ENCODE data around the gene ANXA9.

The ANXA9 gene

DNA sequence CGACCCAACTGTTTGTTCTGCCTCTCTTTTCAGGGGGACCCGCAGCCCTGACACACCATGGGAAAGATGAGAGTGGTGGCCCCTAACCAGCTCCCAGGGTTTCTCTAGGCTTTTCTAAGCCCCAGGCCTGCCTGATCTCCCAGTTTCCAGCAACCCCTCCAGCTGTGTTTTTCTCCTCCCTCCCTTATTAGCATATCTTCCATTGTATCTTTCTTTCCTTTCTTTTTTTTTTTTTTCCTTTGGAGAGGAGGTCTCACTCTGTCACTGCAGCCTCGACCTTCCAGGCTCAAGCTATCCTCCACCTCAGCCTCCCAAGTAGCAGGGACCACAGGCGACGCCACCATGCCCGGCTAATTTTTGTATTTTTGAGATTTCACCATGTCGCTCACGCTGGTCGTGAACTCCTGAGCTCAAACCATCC, 5.7 kb upstream of the ANXA9 start:
- no peak for DNase-seq

DNA sequence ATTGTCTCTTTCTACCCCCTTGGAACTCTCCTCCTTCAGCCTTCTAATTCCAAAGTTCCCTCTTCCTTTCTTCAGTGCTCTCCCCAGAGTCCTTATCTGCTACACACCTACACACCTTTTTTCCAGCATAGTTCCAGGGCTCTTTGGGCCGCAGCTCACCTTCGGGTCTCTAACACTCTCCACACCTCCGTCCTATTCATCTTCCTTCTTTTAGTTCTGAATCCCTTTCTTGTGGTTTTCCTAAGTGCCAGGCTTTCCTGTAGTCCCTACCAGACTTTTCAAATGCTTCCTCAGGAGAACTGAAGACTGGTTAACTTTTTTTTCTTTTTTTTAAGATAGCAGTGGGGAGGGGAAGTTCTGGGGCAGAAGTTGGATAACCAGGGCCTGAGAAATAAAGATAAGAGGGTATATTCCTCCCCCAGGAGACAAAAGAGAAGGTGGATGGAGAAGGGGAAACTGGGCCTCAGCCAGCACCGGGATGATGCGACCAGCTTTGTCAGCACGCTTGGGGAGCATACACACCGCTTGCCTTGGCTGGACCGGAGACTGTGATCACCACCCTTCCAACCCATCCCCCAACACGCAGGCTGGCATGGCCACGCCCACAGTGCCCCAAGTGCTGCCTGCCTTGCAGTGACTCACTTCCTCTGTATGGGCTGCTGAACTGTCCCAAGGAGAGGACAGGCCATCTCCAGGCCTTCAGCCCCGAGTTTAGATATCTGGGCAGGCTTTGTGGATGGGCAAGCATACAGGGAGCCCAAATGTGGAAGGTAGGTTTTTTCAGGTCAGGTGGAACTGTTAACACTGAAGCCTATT, 5.0 kb upstream of the ANXA9 start:
- DNase-seq, result no peak

DNA sequence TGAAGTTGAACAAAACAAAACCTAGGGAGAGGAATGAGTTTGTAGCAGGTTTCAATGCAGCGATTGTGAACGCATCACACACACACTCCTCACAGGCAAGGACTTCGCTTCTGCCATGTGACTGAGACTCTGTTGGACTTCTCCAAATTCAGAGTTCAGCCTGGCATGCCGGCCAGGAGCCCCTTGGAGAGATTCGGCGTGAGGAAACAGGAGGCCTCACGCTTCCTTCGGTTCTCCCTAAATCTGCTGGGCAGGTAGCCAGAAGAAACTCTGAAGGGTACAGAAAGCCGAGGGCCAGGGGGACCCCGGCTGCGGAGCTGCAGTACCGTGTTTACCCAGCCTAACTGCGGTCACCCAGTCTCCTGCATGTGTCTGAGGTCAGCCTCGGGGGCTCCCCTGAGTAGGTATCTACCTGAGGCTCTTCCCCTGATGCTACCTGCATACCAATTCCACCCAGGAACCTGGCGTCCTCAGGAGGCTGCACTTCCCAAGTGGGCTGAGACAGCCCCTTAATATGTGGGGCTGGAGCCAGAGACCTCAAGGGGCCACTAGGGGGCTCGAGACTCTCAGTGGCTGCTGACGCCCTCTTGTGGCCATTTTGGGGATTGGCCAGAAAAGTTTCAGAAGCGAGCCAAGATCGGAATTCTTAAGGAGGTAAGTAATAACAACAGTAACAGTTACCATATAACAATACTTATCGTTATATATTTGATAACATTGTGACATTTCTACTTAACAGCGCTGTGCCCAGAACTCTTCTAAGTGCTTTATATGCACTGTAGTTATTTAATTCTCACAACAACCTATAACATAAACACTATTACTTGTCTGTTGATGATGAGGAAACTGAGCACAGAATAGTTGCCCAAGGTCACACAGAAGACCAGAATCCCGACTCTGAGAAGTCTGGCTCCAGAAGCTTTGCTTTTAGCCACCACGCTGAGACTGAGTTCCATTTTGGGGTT, 2.7 kb upstream of the ANXA9 start:
- peak; percentile 90 for DNase-seq

DNA sequence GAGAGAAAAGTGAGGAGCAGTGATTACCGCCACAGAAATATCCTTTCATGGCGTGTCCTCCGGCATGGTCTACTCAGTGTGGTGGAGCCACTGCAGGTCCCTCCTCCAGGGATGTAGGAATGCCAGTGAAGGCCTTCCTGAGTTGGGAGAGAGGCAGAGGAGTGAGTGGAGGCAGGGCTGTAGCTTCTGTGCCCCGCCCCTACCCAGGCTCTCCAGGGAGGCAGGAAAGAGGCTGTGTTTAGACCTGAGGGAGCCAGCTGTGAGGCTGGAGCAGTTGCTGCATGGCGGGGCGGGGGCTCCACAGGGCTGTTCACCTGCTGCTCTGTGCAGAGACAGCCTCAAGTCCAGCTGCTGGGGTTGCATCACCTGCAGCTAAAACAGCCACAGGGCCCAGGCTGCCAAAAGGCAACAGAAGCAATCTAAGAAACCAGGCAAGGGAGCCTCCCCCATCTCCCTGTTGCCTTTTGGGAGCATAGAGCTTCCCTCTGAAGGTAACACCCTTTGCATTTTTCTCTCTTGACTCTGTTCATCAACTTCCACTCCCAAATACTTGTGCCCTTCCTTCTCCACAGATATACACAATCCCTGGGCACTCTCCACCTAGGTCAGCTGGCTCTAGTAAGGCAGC, 801 bp upstream of the ANXA9 start:
- DNase-seq, result no peak

DNA sequence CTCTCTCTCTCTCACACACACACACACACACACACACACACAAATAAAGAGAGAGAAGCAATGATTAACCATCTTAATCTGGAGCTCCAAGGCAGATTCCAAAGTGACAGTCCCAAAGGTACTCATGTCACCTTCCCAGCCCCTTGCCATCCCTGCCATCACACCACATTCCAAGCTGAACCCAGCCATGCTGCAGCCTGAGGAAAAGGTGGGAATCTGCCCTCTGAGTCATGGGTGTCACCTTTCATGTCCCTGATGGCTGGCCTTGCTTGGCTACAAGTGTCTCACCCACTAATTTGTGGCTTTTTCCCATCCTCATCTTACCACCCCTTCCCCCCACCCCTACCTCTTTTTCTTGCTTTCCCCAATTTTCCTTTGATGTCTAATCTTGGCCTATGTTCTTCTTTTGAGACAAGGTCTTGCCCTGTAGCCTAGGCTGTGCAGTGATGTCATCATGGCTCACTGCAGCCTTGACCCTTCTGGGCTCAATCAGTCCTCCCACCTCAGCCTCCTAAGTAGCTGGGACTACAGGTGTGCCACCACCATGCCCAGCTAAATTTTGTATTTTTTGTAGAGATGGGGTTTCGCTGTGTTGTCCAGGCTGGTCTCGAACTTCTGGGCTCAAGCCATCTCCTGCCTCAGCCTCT, 3.2 kb downstream of the ANXA9 start:
- DNase-seq, result no peak

DNA sequence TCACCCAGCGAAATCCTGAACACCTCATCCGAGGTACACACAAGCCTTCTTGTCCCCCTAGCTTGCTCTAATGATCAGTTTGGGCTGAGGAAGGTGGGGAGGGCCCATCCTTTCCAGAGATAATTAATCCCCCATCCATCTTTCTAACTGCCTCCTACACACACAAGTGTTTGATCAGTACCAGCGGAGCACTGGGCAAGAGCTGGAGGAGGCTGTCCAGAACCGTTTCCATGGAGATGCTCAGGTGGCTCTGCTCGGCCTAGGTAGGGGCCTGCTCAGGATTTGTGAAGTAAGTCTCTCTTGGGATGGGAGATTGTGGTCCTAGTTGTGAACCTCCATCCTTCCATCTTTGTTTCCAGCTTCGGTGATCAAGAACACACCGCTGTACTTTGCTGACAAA, 5.8 kb downstream of the ANXA9 start:
- DNase-seq, result no peak

DNA sequence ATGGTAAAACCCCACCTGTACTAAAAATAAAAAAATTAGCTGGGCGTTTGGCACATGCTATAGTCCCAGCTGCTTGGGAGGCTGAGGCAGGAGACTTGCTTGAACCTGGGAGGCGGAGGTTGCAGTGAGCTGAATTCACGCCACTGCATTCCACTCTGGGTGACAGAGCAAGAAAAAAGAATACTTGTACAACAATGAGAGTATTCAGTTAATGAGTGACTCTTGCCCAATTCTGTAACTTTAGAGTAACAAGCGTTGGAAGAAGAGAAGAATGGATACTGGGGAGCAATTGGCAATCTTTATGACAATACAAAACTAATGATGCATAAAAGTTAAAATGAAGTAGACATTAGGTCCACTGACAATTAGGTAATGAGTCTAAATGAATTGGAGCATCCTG, 10.5 kb downstream of the ANXA9 start:
- DNase-seq, result no peak

DNA sequence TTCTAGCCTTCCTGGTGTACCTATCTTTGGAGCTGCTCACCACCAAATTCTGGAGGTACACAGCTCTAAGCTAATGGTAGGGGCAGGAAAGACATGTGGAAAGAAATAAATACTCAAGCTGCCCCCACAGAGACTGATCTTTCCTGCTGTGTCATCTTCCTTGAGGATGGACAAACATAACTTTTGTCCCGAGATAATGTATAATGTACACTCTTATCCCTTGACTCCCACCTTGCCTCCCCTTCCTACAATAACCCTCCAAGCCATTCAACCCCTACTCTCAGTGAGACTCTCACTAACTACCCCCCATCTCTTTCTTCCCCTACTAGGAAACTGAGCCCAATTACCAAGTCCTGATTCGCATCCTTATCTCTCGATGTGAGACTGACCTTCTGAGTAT, 12.2 kb downstream of the ANXA9 start:
- DNase-seq, result no peak

DNA sequence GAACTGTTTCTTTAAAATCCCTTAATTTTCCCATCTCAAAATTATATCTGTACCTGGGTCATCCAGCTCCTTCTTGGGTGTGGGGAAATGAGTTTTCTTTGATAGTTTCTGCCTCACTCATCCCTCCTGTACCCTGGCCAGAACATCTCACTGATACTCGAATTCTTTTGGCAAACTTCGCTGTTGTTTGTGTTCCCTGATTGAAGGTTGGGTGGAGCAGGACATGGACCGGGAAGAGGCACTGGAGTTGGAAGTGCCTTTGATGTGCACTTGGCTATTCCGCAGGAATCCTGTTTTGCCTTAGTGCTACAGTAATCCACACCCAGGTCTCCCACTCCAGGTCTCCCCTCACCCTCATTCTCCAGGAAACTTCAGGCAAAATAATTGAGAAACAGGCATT, 13.4 kb downstream of the ANXA9 start:
- DNase-seq, result no peak

DNA sequence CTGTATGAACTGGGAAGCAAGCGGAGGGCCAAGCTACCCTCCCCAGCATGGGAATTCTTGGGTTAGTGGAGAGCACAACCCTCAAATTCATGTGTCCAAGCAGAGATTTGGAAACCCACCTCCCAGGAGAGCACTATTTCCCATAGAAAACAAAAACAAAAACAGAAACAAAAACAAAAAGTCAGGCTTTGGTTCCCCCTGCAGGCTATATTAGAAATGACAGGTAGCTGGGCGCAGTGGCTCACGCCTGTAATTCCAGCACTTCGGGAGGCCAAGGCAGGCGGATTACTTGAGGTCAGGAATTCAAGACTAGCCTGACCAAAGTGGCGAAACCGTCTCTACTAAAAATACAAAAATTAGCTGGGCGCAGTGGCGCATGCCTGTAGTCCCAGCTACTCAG, 13.8 kb downstream of the ANXA9 start:
- DNase-seq, result no peak

DNA sequence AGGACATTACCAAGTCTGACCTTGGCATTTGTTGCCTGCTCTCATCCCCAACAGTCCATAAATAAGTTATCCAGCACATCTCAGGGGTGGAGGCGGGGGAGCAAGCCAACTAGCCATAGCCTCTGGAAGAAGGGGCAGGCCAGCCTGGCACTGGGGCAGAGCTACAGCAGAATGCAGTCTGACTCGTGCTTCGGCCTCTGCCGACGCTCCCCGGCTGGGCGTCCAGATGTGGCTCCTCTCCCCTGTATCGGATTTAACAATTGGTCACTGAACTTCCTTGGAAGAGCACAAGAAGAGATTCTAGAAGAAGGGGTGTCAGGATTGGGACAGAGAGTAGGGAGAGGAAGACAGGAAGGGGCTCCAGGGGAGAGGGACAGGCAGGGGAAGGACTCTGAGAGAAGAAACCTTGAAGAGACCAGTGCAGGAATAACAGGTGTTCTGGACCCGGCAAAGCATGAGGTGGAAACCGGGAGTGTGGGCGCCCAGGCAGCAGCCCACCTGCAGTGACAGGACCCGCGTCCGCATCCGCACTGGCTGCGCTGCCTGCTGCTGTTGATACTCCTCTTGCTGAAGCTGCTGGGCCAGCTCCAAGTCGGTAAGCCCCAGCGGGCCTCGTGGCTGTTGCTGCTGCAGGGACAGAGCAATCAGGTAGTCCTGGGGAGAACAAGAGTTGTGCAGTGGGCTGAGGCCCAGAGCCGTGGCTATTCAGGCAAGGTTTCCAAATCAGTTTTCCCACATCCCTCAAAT, 15.2 kb downstream of the ANXA9 start:
- DNase-seq, result no peak

DNA sequence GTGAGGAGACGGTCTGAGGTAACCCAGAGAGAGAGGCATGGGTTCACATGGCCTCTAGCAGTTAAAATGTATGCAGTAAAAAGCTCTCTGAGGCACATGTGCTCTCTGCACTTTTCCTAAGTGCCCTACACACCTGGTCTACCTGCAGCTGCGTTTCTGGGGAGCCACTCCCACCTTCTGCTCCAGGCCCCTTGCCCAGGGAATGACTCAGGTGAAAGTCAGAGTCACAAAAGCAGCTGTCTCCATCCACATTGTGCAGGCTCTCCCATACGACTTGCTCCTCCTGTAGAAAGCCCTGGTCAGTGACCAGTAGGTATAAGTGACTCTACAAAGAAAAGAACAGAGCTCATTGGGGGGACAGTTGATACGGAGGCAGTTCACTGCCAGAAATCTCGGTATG, 15.9 kb downstream of the ANXA9 start:
- no peak for DNase-seq

DNA sequence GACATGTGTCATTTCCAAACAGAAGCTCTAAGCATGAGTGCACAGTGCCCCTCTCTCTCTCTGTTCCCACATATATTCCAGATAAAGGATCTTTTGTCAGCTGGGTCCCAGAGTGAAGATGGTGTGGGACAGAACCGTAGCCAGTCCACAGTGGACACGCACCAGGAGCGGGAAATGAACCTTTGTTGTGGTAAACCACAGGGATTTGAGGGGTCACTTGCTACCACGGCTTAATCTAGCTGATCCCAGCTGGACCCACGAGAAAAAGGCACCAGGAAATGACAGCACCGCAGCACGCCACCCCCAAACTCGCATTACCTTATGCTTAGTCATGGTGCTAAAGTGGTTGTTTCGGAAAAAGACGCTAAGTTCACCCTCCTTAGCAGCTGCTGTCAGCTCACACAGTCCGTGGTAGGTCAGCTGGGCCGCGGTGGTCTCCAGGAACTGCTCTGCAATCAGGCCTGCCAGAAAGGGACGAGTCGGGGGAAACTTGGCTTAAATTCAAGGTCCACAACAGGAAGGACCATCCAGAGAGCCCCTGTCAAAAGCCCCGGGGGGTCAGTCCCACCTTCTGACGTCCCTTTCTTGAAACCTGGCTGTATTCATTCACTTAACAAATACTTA, 17.1 kb downstream of the ANXA9 start:
- DNase-seq, result no peak

DNA sequence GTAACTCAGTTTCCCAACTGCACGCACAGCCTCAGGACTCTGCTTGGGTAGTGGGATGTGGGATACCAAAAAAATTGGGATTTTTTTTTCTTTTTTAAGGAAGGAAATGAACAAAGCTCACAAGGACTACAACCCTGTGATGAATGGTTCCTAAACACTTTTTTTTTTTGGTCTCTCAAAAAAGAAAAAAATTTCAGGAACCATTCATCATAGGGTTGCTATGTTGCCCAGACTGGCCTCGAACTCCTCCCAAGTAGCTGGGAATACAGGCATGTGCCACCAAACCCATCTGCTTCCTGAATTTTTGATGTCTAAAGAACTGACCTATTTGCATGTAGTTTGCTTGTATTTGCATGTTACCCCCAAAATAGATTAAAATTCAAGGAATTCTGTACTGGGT, 17.8 kb downstream of the ANXA9 start:
- DNase-seq, result no peak

DNA sequence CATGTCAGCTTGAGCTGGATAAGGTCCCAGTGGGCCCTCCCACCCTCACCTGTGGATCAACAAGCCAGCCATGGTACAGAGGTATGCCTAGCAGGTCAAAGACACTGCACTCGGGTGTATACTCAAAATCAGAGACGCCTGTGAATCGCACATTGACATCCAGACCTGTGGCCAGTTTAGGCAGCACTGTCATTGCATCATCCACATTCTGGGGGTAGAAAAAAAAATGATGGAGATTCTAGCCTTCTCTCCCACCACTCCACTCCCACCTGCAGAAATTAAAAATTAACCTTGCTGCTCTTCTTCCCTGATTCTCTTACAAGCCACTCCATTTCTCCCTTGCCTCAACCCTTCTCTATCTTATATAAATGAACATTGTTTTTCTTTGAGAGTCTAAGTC, 18.3 kb downstream of the ANXA9 start:
- no peak for DNase-seq

DNA sequence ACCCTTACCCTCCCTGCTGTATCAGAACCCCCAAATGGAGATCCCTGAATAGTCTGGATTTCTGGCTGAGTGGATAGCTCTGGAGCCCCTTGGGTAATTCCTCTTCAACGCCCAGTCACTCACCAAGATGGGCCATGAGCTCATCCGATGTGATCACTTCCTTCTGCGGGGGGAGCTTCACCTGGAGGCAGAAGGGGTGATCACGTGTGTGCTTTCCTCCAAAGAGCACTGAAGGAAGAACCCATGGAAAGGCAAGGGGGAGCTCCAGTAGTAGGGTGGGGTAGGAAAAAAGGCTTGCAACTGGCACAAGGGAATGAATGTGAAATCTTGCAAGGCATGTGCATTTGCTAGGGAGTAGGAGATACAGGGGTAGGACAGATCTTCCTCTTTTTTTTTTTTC, 19.5 kb downstream of the ANXA9 start:
- no peak for DNase-seq

DNA sequence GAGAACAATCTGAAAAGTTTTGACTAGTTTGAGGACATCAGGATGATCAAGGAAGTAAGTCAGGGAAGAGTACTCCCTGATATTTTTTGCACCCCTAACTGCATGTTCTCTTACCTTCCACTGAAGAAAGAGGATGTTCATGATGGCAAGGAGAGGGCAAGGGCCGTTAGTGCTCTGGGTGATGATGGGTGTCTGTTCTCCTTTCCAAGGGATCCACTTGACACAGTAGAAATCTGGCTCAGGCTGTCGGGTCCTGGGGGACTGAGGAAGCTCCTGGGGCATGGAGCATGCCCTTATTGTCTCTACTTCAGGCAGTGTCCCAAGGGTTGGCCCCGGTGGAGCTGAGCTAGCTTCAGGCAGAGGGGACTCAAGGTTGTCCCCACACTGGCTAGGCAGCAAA, 20.0 kb downstream of the ANXA9 start:
- DNase-seq, result no peak

DNA sequence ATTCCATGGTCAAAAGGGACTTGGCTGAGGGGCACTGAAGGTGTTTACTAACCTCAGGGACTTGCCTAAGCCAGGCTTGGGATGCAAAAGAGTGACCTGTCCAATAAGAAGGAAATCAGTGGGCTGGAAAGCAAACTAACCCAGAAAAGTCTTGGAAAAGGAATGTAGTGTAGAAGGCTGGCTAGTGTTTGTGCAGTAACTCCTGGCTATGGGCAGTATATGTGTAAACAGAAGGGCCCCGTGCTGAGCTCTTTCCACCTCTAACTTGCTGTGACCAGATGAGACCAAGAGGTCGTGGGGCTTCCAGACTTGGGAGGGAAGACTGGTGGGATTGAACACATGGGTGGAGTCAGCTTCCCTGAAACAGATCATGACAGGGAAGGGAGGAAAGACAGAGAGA, 20.5 kb downstream of the ANXA9 start:
- no peak for DNase-seq

DNA sequence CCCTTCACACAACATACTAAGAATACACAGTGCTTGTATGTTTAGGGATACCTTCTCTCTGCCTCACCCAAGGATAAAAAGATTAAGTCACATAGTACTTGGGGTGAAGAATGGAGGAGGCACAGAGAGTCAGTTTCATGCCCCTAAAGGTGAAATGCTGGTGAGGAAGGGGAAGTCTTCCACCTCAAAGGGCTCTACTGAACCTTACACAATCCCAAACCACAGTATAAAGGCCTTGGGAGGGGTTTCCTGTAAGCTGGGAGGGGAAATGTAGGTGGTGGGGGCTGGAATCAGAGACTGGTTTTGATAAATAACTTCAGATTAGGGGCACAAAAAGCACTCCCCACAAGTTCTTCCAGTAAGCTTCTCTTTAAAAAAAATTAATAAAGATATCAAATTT, 21.1 kb downstream of the ANXA9 start:
- no peak for DNase-seq

DNA sequence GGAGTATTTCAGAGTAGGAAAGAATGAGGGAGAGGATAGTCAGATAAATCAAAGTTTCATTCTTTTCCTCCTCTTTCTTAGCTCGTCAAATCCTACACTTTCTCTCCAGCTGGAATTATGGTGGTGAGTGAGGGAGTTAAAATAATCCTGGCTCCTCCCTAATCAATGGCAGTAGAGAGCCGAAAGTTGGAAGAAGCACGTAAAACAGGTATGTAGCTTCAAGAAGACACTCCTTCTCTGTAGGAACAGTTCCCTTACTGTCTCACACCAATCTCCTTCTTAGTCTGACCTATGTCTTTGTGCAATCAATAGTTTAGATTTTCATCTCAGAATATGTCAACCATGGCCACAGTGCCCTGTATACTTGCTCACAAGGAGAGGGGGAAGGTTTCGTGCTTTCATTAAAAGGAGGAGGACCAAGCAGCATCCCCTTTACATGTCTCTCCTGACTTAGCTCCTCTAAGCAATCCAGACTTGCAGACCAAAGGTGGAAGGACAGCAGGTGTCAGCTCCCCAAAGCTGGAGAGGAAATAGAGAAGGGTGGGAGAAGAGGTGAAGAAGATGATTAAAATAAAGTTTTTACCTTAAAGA, 23.7 kb downstream of the ANXA9 start:
- no peak for DNase-seq

DNA sequence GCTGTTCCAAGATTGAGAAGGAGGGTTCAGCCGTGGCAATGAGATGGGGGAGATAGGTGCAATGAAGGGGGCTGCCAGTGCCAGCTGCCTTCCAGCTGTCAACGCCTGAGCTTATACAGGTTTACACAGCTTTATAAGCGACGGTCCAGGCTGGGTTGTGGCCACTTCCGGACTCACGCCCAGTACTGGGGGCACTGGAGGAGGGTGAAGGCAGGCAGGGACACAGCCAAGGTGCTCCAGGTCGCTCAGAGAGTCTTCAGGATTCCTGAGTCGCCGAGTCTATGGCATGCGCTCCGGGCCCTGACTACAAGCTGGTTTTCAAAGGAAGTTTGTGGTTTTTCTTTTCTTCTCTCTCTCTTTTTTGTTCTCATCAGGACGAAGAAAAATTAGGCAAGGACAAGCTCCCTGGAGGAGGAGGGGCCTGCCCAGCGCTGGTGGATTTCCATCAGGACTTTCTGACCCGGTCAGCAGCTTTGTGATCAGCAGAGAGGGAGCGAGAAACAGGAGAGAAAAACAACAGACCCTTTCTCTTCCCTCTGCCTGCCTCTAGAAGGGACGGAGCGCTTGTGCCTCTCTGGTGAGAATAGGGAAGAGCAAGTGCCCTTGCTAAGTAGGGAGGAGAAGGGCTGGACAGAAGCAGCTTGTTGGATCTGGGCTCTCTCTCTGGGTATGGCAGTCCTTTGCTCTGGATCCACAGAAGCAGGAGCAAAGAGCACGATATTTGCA, 24.4 kb downstream of the ANXA9 start, which contains the start of gene MINDY1:
Gene MINDY1, minus strand, starts transcription at position 576 of the 726 bp plus-strand sequence. CDS start 4,285 bp downstream, outside the sequence.
- DNase-seq, result no peak
